GM23338 (cell line): ENCODE data around the gene RBBP8. TPM values are rescaled to one million over a fixed set of nuclear protein-coding genes. Genes with fewer than 3 reads are reported as not detected.

Experiments
- ATAC-seq: fragments of 200-7000 bp; cut with Tn5 transposase; 3 replicates; pipeline ENCODE4 v1.9.1; 2020
- DNase-seq: peaks from one replicate; pipeline ENCODE4 v3.0.0-alpha.2; 2015; ENCODE audit warnings: low spot score
- H2AFZ ChIP-seq: fragments of 200-600 bp; sonication (generic); 2 replicates; pipeline ENCODE4 v1.8.0; 2016; ENCODE audit warnings: antibody characterized with exemption, mild to moderate bottlenecking, moderate library complexity
- H3F3A ChIP-seq: fragments of 200-600 bp; sonication (generic); replicated peaks from 2 replicates; pipeline ENCODE4 v1.8.0; 2017; ENCODE audit warnings: antibody characterized with exemption, mixed run types, low read depth
- H3K27ac ChIP-seq: fragments of 200-600 bp; sonication (generic); 2 replicates; pipeline ENCODE4 v1.6.1; 2016; ENCODE audit warnings: low read depth
- H3K27me3 ChIP-seq: fragments of 200-600 bp; sonication (generic); 2 replicates; pipeline ENCODE4 v1.8.0; 2016; ENCODE audit warnings: mild to moderate bottlenecking, mixed run types, moderate library complexity; ENCODE audit not compliant: insufficient read depth
- H3K36me3 ChIP-seq: fragments of 200-600 bp; sonication (generic); 2 replicates; pipeline ENCODE4 v1.8.0; 2016; ENCODE audit warnings: mild to moderate bottlenecking; ENCODE audit not compliant: insufficient read depth
- H3K4me1 ChIP-seq: fragments of 200-600 bp; sonication (generic); 2 replicates; pipeline ENCODE4 v1.8.0; 2016; ENCODE audit warnings: mild to moderate bottlenecking, moderate library complexity; ENCODE audit not compliant: insufficient read depth
- H3K4me2 ChIP-seq: fragments of 200-600 bp; sonication (generic); 2 replicates; pipeline ENCODE4 v1.7.1; 2017; ENCODE audit warnings: mixed run types
- H3K4me3 ChIP-seq: fragments of 200-600 bp; sonication (generic); 2 replicates; pipeline ENCODE4 v1.6.1; 2016; ENCODE audit warnings: mixed run types
- H3K79me2 ChIP-seq: fragments of 200-600 bp; sonication (generic); replicated peaks from 2 replicates; pipeline ENCODE4 v1.8.0; 2017; ENCODE audit warnings: mild to moderate bottlenecking; ENCODE audit not compliant: insufficient read depth
- H3K9me2 ChIP-seq: fragments of 200-600 bp; sonication (generic); 2 replicates; pipeline ENCODE4 v1.8.0; 2017; ENCODE audit not compliant: insufficient read depth
- H4K20me1 ChIP-seq: fragments of 200-600 bp; sonication (generic); replicated peaks from 2 replicates; pipeline ENCODE4 v1.8.0; 2017; ENCODE audit warnings: mild to moderate bottlenecking; ENCODE audit not compliant: insufficient read depth
- H3K27ac Mint-ChIP-seq: 2 replicates; pipeline ENCODE4 v1.8.0; 2020; ENCODE audit warnings: inconsistent platforms, mild to moderate bottlenecking, moderate library complexity, mixed read lengths
- H3K27me3 Mint-ChIP-seq: 3 replicates; pipeline ENCODE4 v1.8.0; 2022; ENCODE audit warnings: low read depth, mild to moderate bottlenecking, moderate library complexity, mixed read lengths, inconsistent platforms; ENCODE audit not compliant: insufficient read depth, poor library complexity
- H3K36me3 Mint-ChIP-seq: 3 replicates; pipeline ENCODE4 v1.8.0; 2021; ENCODE audit warnings: low read depth, mild to moderate bottlenecking, inconsistent platforms, moderate library complexity, mixed read lengths
- H3K4me1 Mint-ChIP-seq: 3 replicates; pipeline ENCODE4 v1.8.0; 2020; ENCODE audit warnings: mild to moderate bottlenecking, inconsistent platforms, mixed read lengths
- H3K4me3 Mint-ChIP-seq: 3 replicates; pipeline ENCODE4 v1.8.0; 2021; ENCODE audit warnings: moderate library complexity, mild to moderate bottlenecking, inconsistent platforms, mixed read lengths
- H3K9me3 Mint-ChIP-seq: 3 replicates; pipeline ENCODE4 v1.8.0; 2020; ENCODE audit warnings: moderate library complexity, mild to moderate bottlenecking, inconsistent platforms, mixed read lengths
- CTCF ChIP-seq, 2 experiments: fragments of 200-600 bp in 1 of 2; sonication (generic) in 1 of 2; conservative IDR thresholded peaks; 2 replicates each; pipeline versions ENCODE4 v1.5.1 to v1.6.1; 2016 to 2017; ENCODE audit warnings: antibody characterized with exemption in 2 of 2, low read depth in 2 of 2, mild to moderate bottlenecking in 2 of 2, moderate library complexity in 1 of 2
- ETS1 ChIP-seq: IDR thresholded peaks from 2 replicates; pipeline ENCODE4 v1.6.1; 2016; ENCODE audit warnings: antibody characterized with exemption
- EZH2 ChIP-seq: fragments of 200-600 bp; sonication (generic); IDR thresholded peaks from one replicate; pipeline ENCODE4 v1.8.0; 2017; ENCODE audit warnings: antibody characterized with exemption, mild to moderate bottlenecking, low read depth; ENCODE audit not compliant: unreplicated experiment
- JUNB ChIP-seq: IDR thresholded peaks from one replicate; pipeline ENCODE4 v1.6.1; 2016; ENCODE audit warnings: antibody characterized with exemption; ENCODE audit not compliant: unreplicated experiment
- NANOG ChIP-seq: IDR thresholded peaks from 2 replicates; pipeline ENCODE4 v1.6.1; 2016; ENCODE audit warnings: antibody characterized with exemption, borderline replicate concordance
- POLR2AphosphoS5 ChIP-seq: IDR thresholded peaks from 2 replicates; pipeline ENCODE4 v1.6.1; 2016; ENCODE audit warnings: antibody characterized with exemption, low read depth
- REST ChIP-seq: IDR thresholded peaks from one replicate; pipeline ENCODE4 v1.6.1; 2018; ENCODE audit warnings: antibody characterized with exemption; ENCODE audit not compliant: unreplicated experiment
- STAT1 ChIP-seq: IDR thresholded peaks from one replicate; pipeline ENCODE4 v1.6.1; 2016; ENCODE audit warnings: antibody characterized with exemption; ENCODE audit not compliant: unreplicated experiment
- ZNF114 ChIP-seq: fragments of 250-450 bp; sonication (Bioruptor Pico); IDR thresholded peaks from 2 replicates; pipeline ENCODE4 v1.5.0; 2020; ENCODE audit warnings: mild to moderate bottlenecking, moderate library complexity
- ZNF331 ChIP-seq: fragments of 250-450 bp; sonication (Bioruptor Pico); IDR thresholded peaks from 2 replicates; pipeline ENCODE4 v1.5.0; 2020; ENCODE audit warnings: low read depth, mild to moderate bottlenecking, moderate library complexity
- polyA plus RNA-seq: library from polyadenylated mRNA; unstranded; fragments of >200 nt; fragmentation: Nextera tagmentation; extraction: Ambion mirVana; gene quantifications from 2 replicates; pipeline ENCODE4 v1.2.1, GENCODE V29; 2016
- total RNA-seq: library from RNA; depleted of rRNA; stranded (reverse); fragments of >200 nt; shearing (Covaris generic); gene quantifications from 2 replicates; pipeline ENCODE4 v1.2.3, GENCODE V29; 2014

Gene RBBP8
- total and polyA plus RNA-seq, 2 experiments from 2014 or later, result 53.3 to 55.6 TPM

- TF ChIP-seq ETS1 (no peak), NANOG (no peak), JUNB (no peak), EZH2 (no peak), ZNF114 (no peak), CTCF (conservative IDR thresholded peaks at IDR 0.05; ENCODE audit: low read depth in 2 of 2) (no peak), ZNF331 (CRISPR knock-in tag) (no peak), STAT1 (no peak), POLR2AphosphoS5 (no peak)
These were observed 40.9 kb downstream of the RBBP8 start (continued) for GRCh38 chr18:22974001-22974400.

GRCh38 chr18:22974707-22975106 lies 41.6 kb downstream of the RBBP8 start:
- Mint-ChIP-seq H3K4me3 (no peak overlapping the region), H3K9me3 (no peaks in the 10 kb centered on the region), H3K4me1 (no peaks in the 10 kb centered on the region), H3K27me3 (no peaks in the 10 kb centered on the region), H3K36me3 (peaks cover 13% of the 10 kb centered on the region; the same call in 1 of the 3 replicates), H3K27ac (no peak overlapping the region)
- no peak for ATAC-seq
- no peaks in the 10 kb centered on the region for H3K9me2 ChIP-seq
- no peaks in the 10 kb centered on the region for H3K79me2 ChIP-seq
- H2AFZ ChIP-seq, result no peak overlapping the region
- no peaks in the 10 kb centered on the region for H4K20me1 ChIP-seq
- H3K36me3 ChIP-seq, result no peaks in the 10 kb centered on the region
- H3F3A ChIP-seq, result no peaks in the 10 kb centered on the region
- no peak for DNase-seq
- H3K4me3 ChIP-seq, result no peak overlapping the region
- H3K27ac ChIP-seq, result no peak overlapping the region
- no peaks in the 10 kb centered on the region for H3K4me1 ChIP-seq
- no peaks in the 10 kb centered on the region for H3K27me3 ChIP-seq
- H3K4me2 ChIP-seq, result no peak overlapping the region
- TF ChIP-seq ZNF331 (CRISPR knock-in tag) (no peak), NANOG (no peak), POLR2AphosphoS5 (no peak), ETS1 (no peak), REST (no peak)
